CD4-positive, alpha-beta T cell treated with Interleukin-15 for 4 hours (primary cell): ENCODE results near the gene NUP43.
"Not testable (repeated sequence)": the region's sequence is repeated elsewhere in the genome, so short reads cannot be mapped to it uniquely, and the experiment has no call there.

Experiments
- DNase-seq: peaks from one replicate; pipeline ENCODE4 v3.0.0-alpha.2; 2020; ENCODE audit warnings: low spot score

NUP43 gene

DNA sequence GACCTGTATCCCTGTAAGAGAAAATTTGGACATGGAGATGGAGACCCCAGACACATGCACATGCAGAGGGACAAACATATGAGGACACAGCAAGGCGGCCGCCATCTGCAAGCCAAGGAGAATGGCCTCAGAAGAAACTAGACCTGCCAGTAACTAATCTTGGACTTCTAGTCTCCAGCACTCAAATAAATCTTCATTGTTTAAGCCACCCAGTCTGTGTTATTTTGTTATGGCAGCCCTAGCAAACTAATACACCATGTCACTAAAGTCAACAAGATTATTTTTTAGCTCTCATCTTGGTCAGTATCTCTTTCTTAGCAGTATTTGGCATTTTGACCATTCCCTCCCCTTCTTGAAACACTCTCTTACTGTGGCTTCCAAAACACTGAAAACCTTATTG, 55.1 kb downstream of the NUP43 start:
- DNase-seq: no peak

GRCh38 chr6:149686230-149686629, 60.1 kb downstream of the NUP43 start:
- DNase-seq: no peak

DNA sequence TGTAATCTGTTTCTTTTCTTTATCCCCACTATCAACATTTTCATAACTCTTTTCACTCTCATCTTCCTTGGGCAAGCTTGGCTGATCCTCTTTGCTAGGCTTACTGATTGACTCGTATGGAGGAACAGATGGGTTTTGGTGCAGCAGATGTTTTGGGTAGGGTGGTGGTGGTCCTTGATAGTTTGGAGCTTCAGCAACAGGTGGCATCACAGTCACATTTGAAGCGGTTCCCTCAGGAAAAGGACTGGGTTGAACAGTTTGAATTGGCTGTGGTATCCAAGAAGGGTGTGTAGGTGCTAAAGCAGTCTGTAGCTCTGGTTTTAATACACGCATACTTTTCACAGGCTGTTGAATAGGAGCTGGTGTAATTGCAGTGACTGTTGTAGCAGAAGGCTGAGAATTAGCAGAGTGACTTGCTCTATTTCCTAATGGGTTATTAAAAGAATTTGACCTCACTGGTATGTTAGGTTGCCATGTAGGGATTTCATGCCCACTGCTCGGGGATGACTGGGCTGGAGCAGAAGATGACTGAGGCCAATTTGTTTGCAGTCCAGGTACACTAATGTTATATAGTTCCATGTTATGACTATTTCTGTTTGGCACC, 63.0 kb downstream of the NUP43 start:
- no peak for DNase-seq

DNA sequence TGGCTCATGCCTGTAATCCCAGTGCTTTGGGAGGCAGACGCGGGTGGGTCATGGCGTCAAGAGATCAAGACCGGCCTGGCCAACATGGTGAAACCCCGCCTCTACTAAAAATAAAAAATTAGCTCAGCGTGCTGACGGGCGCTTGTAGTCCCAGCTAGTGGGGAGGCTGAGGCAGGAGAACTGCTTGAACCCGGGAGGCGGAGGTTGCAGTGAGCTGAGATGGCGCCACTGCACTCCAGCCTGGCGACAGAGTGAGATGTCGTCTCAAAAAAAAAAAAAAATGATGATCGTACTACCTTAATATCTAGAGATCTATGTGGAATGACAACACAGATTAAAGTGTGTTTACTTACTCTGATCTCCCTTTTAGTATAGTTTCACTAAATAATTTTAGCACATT, 64.5 kb downstream of the NUP43 start:
- DNase-seq: not testable (repeated sequence)

GRCh38 chr6:149681209-149681608, 65.1 kb downstream of the NUP43 start:
- no peak for DNase-seq

DNA sequence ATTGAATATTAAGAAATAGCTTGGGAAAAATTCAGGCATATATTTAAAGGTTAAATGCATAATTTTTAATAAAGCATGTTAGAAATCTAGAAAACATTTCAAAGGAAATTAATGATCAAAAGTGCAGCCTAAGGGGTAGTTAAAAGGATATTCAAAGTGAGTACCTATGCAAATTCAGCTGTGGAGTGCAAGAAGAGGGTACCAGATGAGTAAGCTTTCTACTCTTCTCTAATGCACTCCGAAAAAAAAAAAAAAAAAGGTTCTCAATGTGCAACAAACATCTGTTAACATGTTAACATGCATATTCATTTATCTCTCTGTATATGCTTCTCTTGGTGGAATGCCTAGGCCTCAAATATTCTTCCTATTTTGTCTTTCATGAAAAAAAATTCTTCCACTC, 65.8 kb downstream of the NUP43 start:
- DNase-seq: no peak
